ENCODE results near the gene WWTR1. TPM values are rescaled to one million over a fixed set of nuclear protein-coding genes. Genes with fewer than 3 reads are reported as not detected.
A peak's percentile ranks its signal among the peaks of the same experiment; 100 is the strongest.

Gene WWTR1
- total RNA-seq, 1 experiment from 2014 or later: 73.5 TPM

DNA sequence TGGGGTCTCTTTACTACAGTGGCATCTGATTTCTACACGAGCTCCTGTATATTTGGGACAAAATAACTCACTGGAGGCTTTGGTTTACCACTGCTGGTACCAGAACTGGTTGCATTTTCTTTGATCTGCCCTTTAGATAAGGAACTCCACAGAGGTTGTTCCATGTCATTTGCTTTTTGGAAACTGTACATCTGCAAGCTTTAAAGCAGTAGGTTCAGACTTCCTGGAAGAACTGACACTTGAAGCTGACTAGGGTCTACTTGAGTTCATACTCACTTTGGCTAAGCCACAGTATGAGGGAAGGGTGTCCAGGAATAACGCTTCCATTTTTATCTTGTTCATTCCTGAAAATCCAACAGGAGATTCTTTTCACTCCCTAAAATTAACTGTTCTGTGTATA, 86.4 kb downstream of the WWTR1 start:
- no peak for DNase-seq (ENCODE audit: low read depth)

DNA sequence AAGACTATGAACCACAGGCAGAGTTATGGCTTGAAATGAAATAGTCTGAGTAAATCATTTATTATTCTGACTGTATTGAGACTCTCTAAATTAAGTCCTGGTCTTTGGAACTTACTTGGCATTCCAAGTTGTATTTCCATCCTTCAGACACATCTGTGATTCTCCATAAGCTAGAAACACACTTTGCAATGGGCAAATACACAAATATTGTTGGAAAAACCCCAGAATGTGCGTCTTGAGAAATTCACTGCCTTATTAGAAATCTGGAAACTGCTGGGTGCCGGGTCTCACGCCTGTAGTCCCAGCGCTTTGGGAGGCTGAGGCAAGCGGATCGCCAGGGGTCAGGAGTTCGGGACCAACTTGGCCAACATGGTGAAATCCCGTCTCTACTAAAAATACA, 87.8 kb downstream of the WWTR1 start:
- no peak for DNase-seq (ENCODE audit: low read depth)

DNA sequence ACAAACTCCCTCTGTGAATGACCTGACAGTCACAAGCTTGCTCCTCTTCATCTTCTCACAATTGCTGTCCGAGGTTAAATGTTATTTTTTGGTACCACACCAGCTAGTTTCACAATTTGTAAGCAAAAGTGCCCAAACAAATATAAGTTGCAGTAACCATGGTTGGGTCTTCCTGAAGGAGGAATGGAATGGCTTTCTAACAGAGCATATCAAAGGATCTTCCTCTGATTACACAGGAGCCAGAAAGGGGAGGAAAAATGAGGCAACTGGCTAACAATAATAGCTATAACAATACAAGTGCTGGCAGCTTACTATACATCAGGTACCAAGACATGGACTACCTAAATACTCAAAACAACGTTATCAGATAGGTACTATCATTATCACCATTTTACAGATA, 90.4 kb downstream of the WWTR1 start:
- DNase-seq (ENCODE audit: low read depth): no peak

DNA sequence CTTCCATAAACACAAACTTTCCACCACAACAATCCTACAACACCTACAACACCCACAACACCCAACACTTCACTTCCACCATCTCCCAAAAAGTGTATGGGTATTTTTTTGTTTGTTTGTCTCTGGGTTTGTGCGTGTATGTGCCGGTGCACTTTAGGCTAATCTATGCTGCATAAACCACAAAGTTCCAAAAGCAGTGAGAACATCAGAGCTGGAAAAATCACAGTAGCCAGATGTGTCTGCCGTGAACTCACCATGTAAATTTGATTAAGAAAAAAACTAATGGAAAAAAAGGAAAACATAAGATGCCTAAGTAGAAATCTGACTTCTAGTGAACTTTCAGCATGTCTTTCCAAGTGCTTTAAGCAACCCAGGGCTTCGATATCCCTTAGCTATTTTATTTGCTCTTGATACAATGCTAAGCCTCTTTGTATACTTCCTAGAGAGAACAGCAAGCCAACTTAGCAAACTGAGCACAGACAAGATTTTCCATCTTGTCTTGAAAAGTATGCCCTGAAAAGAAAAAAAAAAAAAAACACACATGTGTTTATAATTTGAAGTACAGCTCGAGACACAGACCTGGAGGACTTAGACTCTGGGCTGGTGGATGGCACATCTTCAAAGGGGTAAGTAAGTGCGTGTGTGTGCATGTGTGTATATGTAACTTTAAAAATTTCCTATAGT, 91.4 kb downstream of the WWTR1 start:
- no peak for DNase-seq (ENCODE audit: low read depth)

DNA sequence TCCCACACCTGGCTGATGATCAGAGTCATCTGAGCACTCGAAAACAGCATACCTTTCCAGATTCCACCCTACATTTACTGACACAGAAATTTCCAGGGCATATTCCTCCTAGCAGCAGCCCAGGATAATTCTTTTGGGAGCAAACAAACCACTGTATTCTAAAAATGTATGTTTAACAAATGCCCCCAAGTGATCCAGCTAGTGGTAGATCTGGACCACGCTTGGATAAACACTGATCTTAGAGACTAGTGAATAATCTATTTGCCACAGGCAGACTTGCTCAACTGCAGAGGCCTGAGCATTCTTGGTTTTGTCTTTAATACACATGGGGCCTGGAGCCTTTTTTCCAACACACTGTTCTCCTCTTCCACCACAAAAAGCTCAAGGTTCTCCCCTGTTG, 93.7 kb downstream of the WWTR1 start:
- peak; percentile 62 for DNase-seq (ENCODE audit: low read depth)

DNA sequence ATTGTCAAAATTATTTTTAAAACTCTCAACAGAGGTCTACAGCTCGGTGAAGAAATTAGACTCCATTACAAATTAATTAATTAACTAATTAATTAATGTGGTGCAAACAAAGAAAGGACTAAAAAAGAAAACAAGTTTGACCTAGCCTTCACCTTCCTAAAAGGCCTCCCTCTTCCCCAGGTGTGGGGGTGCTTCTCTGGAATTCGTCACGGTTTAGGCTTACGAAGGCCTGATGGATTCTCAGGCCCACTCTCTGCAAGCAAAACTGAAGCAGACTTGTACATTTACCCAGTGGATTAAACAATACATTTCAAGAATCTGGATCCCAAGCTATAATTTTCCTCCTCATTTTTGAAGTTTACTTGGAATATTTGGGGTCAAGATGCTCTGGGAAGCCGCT, 94.7 kb downstream of the WWTR1 start:
- DNase-seq (ENCODE audit: low read depth): no peak

GRCh38 chr3:149560617-149561016, 97.2 kb downstream of the WWTR1 start:
- no peak for DNase-seq (ENCODE audit: low read depth)

GRCh38 chr3:149560001-149560400, 97.8 kb downstream of the WWTR1 start:
- DNase-seq (ENCODE audit: low read depth): no peak

- DNase-seq (ENCODE audit: low read depth): no peak
Measured at GRCh38 chr3:149559525-149559924, 98.3 kb downstream of the WWTR1 start.

DNA sequence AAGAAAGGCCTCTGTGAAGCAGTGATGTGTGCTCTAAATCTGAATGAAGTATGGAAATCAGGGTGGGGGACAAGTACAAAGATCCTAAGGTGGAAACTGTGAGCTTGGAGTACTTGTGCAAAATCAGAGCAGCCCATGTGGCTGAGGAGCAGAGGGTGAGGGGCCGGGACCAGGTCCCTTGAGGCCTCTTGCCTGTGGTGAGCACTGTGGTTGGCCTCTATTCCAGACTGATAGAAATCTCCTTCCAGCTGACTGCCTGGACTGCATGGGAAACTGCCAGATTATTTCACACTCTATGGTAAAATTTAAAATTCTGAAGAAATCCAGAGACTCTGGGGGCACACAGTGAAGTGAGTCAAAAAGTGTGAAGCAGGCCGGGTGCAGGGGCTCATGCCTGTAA, 101.9 kb downstream of the WWTR1 start:
- no peak for DNase-seq (ENCODE audit: low read depth)

DNA sequence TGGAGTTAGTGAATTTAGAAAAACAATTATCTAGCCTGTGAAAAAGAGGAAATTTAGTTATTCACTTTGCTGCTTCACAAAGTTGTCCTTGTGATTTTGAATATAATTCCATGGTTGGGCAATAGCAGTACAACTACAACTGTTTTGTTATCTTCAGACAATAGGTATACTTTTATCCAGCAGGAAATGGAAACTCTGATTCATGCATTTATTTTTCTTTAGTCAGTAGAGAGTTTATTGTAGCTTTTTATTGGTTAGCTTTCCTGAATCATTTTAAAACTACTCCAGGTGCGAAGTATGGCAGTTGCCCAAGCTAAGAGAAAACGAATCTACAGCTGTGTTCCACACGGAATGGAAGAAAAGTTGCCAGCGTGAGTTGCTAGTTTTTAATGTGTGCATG, 103.0 kb downstream of the WWTR1 start:
- peak; percentile 84 for DNase-seq (ENCODE audit: low read depth)

- no peak for DNase-seq (ENCODE audit: low read depth)
Measured at GRCh38 chr3:149553781-149554451, 103.9 kb downstream of the WWTR1 start.

DNA sequence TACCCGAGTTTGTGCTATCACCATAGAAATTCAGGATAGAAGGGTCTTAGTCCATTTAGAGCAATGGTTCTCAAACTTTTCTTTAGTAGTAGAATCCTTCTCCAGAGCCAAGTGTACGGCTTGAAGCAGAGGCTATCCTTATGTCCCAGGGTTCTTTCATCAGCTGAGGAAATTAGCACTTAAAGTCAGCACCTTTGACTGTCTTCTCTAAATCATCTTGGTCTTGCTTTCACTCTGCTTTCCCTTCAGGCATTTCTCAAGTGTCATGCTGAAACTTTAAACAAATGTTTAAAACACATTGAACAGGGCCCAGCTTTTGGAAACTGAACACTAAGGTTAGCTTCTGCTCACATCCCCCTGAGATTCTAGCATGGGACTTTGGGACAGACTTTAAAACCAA, 105.1 kb downstream of the WWTR1 start:
- DNase-seq (ENCODE audit: low read depth): no peak

DNA sequence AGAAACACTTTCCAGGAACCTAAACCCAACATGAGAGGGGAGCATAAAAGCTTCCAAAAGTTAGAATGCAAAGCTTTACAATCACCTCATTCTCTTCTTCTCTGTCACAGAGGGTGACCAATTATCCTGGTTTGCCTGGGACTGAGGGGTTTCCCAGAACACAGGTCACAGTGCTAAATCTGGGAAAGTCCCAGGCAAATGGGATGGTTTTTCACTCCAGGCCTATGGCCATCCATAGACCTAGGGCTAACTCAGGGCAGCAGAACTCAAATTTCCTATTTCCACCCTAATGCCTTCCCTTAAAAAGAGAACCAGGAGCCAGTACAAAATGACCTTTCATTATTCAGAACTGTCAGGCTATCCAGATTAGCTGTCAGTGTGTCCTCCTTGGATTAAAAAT, 106.3 kb downstream of the WWTR1 start:
- no peak for DNase-seq (ENCODE audit: low read depth)

DNA sequence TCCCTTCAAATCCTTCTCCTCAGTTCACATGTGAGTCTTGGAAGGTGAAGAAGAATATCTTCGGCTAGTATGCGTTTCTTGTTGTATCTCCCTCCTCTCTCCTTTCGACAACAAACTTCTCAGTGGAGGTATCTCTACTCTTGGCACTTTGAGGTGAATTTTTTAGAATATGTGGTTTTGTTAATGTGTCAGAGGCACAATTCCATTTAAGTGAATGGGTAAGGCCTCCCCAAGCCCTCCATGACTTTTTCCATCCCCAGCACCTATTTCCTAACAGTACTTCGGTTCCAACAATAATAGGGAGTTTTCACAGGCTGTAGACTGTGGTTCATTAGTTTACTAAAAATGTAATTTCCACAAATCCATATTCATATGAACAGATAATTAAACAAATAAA, 109.2 kb downstream of the WWTR1 start:
- no peak for DNase-seq (ENCODE audit: low read depth)

DNA sequence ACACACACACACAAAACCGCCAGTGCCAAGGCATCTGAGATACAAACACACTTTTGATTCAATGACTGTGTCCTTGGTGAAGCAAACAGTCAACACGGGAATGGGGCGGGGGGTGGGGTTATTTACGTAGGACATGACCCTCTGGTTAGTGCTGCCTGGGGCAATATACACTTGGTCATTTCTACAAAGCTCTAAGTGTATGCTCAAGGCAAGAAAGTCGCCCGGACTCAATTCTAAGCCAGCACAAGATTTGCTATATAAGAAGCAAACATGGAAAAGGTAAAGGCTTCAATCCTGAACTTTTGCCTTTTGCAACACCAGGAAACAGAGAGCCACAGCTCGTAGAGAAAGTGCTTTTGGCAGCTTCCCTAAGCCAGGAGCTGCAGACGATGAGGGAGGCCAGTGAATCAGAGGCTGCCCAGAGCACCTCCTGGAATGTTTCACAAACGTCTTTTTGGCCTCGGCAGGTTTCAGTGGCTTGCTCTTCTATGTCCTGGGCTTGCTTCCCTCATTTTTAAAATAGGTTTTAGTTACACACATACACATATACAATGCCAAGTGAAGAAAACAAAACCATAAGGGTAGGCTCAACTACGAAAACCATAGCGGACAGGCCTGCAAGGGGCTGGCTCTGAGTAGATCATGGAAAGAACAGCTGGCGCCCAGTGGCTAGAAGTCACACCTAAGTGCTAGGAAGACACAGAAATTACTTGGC, 109.7 kb downstream of the WWTR1 start:
- DNase-seq (ENCODE audit: low read depth): peak; percentile 66

DNA sequence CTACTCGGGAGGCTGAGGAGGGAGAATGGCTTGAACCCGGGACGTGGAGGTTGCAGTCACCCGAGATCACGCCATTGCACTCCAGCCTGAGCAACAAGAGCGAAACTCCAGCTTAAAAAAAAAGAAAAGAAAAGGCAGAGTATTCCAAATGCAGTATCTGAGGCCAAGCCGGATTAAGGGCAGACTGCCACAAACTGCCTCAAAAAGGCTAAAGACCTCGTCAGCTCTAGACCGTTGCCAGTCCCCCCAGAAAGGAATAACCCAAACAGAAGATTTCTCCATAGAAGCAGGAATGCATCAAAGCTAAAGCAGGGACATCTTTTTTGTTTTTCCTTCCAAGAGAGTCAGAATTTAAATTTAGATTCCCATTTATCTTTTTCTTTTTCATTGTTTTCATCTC, 110.4 kb downstream of the WWTR1 start:
- DNase-seq (ENCODE audit: low read depth): no peak

GRCh38 chr3:149545049-149545448, 112.8 kb downstream of the WWTR1 start:
- no peak for DNase-seq (ENCODE audit: low read depth)

- DNase-seq (ENCODE audit: low read depth): peak; percentile 52
Measured at GRCh38 chr3:149542375-149543312, 115.2 kb downstream of the WWTR1 start.

DNA sequence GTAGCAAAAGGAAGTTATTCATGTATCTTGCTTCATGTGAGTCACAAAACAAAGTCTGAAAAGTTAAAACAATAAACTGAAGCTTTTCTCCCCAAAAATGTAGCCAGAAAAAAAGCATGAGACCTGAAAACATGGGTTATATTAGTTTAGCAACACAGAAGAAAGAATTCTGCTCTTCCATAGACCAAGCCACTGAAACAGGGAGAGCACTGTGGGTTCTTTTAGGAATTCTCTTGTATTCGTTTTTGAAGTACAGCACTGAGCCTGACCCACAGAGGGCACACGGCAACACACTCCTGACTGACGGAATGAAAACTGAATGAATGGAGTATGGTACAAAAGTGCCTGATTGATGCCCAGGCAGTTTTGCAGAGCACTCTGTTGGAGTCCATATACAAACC, 116.7 kb downstream of the WWTR1 start:
- DNase-seq (ENCODE audit: low read depth): peak; percentile 66

- DNase-seq (ENCODE audit: low read depth): no peak
Measured at GRCh38 chr3:149538371-149538770, 119.5 kb downstream of the WWTR1 start.

DNA sequence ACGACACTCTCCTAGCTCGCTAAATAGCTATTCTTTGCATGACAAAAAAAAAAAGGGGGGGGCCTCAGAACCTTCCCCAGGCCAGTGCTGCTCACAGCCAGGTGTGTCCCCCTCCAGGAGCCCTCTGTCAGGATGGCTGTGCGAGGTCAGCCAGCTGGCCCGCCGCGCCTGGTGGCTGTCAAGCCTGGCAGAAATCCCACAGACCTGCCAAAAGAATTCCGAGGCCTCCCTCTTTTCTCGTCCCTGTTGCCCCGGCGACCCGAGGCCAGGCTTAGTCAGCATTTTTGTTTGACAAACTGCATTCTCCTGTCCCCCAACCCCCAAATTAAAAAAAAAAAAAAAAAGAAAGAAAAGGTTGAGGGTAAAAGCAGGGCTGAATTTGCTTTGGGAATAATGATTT, 121.4 kb downstream of the WWTR1 start:
- DNase-seq (ENCODE audit: low read depth): peak; percentile 51

Measured in LHCN-M2 (cell line).